OCI-M1 (cell line): ENCODE results near the gene KAZN.
A peak's percentile ranks its signal among the peaks of the same experiment; 100 is the strongest.

Experiments used
- DNase-seq: peaks from one replicate; lab custom pipeline; 2025; lab: John Stamatoyannopoulos, UW

Gene KAZN

DNA sequence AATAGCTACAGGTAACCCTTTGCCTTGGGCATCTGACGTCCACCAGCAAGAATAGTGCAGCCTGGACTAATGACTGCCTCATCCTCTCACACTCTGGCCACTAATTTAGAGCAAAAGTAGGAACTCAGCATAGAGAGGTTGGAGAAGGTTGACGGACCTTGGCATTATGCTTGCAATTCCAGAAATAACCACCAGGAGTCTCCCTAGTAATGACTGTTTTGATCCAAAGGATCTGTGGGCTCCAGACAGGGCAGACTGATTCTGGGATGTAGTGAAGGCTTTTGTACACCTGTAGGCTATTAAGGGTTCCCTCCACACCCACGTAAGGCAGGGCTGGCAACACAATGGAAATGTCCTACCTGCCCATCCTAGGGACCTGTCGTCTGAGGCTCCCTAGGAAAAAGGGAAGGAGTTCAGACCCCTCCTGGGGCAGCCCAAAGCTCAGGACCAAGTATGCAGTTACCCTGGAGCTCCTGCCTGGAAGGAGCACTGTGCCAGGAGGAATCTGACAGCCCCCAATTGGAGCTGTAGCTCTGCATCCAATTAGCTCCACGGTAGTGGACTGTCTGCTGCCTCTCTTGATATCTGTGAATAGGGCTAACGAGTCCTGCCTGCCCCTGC lies 464.1 kb downstream of the KAZN start:
- DNase-seq, result peak; percentile 3

GRCh38 chr1:15063346-15063745 lies 464.9 kb downstream of the KAZN start:
- DNase-seq, result no peak

DNA sequence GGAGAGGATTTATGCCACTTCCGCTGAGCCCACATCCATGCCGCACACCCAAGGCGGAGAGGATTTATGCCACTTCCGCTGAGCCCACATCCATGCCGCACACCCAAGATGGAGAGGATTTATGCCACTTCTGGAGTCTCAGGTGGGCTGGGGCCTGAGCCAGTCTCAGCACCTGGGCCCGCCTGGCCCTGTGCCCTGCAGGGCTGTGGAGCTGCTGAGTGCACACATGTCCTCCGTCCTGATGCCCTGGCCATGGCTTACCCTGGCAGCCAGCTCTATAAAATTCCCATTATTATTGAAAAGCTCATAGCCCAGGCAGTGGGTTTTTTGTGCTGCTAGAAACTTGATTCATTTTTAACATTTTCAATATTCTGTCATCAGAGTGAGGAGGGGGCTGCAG lies 465.3 kb downstream of the KAZN start:
- DNase-seq, result no peak

DNA sequence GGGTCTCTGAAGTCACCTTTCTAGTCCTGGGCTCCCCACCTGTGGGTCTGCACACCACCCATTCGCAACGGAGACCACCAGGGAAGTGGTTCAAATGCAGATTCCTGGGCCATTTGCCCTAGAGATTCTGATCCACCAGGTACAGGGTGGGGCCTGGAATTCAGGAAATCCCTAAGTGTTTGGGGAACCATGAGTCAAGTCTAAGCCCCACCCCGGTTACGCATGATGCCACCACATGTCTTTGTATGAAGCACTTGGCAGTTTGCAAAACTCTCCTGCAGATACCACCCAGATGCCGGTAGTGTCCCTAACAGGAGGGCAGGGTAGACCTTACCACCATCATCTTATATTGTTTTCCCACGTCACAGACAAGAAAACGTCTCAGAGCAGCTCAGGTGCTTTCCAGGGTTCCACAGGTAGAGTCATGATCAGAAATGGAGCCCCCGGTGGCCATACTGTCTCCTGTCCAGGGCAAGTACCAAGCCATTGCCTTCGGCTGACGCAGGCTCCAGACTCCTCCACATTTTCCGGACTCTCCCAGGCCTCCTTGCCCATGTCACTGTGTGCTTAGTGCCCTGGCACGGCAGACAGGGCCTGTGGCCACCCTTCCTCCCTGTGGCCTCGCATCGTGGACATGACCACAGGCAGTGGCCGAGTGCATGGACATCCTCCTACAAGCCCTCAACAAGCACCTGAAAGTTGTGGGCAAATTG lies 465.9 kb downstream of the KAZN start:
- DNase-seq, result no peak

DNA sequence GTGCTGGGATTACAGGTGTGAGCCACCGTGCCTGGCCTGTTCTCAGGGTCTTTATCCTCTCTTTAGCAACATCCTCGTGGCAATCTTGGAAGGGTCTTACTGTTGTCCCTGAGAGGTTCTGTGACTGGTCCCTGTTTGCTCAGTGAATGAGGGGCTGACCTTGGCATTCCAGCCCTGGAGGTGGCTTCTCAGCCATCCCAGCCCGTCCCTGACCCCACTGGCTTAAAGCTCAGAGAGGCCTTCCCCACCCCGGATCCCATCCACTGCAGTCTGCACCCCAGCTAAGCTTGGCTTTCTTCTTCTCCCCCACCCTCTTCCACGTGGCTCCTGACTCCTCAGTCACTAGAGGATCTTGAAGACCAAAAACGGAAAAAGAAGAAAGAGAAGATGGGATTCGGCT lies 466.8 kb downstream of the KAZN start:
- no peak for DNase-seq

DNA sequence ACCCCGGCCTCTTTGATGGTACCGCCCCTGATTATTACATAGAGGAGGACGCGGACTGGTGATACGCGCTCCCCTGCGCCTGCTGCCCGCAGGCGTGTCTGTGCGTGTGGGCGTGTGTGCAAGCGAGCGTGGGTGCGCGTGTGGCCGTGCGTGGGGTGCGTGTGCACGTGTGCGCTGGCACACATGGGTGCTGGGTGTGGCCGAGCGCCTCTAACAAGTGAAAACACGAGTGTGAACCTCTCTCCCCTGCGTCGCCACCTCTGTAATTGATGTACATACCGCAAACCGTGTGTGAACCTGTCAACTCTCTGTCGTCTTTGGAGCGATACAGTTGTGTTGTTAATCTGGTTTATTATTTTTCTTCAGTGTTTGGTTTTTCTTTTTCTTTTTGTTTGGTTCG lies 467.3 kb downstream of the KAZN start:
- DNase-seq, result no peak

DNA sequence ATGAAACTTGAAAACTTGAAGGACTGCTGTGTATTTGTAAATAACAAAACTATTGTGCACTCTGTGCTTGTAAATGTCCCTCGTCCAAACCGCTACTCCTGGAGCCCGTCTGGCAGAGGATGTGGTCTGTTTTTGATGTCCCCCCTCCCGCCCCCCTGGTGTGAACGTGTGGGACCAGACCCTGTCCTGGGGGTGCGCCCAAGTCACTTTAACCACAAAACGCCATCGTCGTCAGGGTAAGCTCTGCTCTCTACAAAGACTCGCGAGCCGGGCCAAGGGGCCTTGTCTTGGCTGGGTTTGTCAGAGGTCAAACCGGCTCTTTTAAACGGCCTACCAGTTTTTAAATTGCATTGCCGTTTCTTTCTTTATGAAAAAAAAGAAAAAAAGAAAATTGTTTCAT lies 467.7 kb downstream of the KAZN start:
- DNase-seq, result no peak

- no peak for DNase-seq
Observed at GRCh38 chr1:15067148-15067547, 468.7 kb downstream of the KAZN start.

DNA sequence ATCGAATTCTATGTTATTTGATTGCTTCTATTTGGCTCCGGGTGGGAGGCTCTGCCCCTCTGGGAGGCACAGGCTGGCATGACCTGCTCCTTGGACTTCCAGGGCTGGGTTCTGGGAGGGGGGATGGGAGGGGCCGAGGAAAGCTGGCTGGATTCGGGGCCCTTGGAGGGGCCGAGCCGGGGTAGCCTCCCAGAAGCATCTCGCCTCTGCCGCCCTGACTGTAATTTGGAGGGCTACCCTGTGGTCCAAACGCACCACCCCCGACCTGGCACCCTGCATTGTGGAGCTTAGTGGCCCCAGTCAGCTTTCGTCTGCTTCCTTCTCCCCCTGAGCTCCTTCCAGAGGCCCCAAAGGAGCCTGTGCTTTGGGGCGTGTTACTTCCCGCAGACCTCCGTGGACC lies 469.7 kb downstream of the KAZN start:
- DNase-seq, result no peak

- DNase-seq, result no peak
Observed at GRCh38 chr1:15068997-15069396, 470.5 kb downstream of the KAZN start.

- DNase-seq, result no peak
Observed at GRCh38 chr1:15070145-15070748, 471.8 kb downstream of the KAZN start.

- DNase-seq, result no peak
Observed at GRCh38 chr1:15071936-15072335, 473.5 kb downstream of the KAZN start.

DNA sequence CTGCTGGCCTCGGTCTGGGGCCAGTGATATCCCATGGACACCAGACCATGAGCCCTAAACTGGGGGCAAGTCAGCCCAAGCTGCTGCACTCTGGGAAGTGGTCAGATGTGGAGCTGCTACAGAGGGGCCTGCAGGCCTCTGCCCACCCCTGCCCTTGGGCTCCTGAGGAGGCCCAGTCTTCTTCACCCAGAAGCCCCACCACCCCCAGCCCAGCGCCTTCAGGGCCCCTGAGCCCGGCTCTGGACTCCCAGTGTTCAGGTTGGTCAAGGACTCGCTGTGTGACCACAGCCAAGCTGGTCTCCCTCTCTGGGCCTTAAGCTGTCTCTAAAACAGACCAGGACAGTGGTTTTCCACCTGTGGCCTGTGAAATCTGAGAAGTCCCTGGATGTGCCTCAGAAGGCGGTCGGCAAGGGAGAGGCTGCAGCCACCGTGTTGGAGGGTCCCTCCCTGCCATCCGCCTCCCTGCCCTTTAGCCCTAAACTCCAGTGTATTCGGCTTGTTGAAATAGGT lies 475.4 kb downstream of the KAZN start:
- no peak for DNase-seq

DNA sequence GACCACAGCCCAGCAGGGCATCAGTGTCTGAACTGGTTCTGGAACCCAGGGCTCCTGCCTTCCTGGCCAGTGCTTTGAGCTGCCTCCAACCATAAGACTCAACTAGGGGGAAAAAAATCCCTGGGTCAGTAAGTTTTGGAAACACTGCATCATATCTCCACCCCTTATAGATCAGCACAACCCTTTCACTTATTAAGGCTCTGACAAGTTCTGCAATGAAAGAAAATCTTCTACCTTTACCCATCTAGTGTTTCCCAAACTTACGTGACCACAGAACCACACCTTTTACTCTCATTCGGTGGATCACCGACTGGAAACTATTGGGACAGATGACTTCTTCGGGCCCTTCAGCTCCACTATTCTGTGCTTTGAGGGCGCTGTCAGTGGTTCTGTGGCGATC lies 476.7 kb downstream of the KAZN start:
- DNase-seq, result no peak

GRCh38 chr1:15075817-15076216 lies 477.3 kb downstream of the KAZN start:
- no peak for DNase-seq

DNA sequence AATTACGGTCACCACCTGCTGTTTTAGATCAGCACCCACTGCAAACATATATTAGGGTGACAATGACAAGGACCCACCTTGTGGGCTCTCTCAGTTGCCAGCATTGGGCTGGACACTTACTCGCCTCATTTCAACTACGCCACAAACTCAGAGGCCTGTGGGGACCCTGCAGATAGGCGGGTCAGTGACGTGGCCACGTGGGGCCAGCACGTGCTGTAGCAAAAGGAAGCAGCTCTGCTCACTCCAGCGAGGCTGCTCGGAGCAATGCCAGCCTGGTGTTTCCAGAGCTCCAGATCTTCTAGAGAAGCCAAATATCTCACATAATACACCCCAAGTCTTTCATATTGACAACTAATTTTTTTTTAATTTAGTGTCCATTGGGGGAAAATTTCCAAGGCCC lies 478.3 kb downstream of the KAZN start:
- no peak for DNase-seq

GRCh38 chr1:15077384-15077783 lies 478.9 kb downstream of the KAZN start:
- no peak for DNase-seq

DNA sequence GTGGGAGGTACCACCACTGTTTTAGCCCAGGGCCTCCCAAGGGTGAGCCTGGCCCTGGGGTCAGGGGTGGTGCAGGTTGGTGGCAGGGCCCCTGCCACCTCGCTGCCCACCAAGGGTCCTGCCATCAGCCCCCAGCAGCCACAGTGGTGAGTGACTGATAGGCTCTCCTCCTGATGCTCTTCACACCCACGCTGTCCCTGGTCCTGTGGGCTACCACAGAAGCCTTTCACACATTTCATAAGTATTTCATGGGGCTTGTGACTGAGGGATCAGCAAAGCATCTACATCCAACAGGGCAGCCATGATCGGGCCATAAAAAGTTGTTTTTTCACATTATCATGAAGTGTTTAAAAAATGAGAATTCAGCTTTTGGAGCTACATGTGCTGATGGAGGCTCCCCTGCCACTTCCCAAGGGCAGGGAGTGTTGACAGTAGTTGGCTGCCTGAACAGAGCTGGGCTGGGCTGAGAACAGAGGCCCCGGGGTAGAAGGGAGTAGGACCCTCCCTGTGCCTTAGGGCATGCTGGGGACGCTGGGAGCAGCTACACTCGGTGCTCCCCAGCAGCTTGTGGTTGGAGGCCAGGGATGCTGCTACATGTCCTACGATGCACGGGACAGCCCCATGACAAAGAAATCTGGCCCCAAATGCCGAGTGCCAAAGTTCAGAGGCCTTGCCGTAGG lies 482.0 kb downstream of the KAZN start:
- DNase-seq, result no peak

DNA sequence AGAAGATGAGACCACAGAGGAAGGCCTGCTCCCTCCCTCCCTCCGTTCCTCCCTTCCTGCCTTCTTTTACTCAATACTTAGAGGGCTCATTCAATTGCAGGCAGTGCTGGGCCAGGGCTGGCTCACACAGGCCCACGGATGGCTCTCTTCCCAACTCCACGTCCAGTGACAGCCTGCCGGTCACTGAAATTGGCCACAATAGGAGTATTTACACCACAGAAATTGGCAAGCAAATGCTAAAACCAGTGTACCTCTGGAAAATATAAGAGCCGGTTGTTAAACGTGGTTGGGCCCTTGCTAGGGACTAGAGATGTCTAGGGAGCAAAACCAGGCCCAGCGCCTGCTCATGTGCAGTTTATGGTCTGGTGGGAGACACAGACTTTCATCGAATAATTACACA lies 482.6 kb downstream of the KAZN start:
- no peak for DNase-seq

- DNase-seq, result no peak
Observed at GRCh38 chr1:15083578-15083977, 485.1 kb downstream of the KAZN start.

DNA sequence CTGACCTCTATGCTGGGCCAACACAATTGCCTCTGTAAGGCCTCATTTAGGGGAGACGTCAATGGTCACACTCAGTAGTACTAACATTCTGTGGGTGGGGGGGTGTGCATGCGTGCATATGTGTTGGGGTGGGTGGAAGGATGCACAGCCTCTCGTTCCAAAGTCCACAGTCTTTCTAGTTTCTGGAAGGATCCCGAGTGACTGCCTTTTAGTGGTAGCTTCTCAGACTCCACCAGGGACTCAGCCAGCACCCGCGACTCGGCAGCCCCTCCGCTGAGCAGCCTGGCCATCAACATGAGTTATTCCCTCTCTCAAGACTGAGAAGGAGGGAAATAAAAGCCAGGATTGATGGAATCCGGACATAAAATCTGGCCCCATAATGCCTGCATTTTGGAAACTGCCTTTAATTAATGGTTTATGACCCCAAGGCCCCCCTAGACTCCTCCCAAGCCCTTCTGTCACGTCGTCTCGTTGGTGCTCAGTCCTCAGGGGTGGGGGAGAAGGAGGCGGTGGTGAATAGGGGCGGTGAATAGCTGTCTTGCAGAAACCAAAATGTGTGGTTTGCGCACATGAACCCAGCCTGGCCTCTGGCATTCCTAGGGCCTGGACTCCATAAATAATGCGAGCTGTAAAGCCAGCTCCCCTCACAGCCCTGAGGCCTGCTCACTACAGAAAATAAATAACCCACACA lies 489.9 kb downstream of the KAZN start:
- no peak for DNase-seq

DNA sequence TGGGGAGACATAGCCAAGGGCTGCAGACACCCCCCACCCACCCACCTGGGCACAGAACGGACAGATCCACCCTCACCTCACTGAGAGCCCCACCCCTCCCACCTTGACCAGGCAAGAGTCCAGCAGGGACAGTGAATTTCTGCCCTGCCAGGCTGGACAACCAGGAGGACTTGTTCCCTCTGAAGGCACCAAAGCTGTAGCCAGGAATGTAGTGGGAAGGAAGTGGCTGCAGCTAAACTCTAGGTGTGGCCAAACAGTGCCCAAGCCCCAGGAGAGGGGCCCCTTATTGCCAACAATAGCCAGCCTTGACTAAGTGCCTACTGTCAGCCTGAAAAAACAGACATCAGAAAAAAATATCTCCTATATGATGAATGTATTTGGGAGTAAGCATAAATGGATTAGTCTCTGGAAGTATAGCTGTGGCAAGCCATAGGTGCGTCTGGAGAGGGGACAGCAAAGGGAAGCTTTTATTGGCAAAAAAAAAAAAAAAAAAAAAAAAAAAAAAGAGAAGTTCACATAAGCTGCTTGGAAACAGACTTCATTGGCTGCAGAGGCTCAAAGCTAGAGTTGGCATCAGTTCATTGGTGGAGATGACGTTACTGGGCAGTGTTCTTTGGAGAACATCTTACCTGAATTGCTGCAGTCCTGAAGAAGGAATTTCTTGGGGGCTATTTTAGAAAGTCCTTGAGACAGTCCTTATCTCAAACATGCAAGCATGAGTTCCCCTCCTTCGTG lies 490.9 kb downstream of the KAZN start:
- DNase-seq, result peak; percentile 46
